ENCODE data around the gene CITED2. TPM values are rescaled to one million over a fixed set of nuclear protein-coding genes. Genes with fewer than 3 reads are reported as not detected.

Gene CITED2
- total and polyA plus RNA-seq, 2 of the 8 experiments (the other 6 are each of a cell fraction or from before 2014, with no cell fraction given), result 89.1 to 115 TPM

DNA sequence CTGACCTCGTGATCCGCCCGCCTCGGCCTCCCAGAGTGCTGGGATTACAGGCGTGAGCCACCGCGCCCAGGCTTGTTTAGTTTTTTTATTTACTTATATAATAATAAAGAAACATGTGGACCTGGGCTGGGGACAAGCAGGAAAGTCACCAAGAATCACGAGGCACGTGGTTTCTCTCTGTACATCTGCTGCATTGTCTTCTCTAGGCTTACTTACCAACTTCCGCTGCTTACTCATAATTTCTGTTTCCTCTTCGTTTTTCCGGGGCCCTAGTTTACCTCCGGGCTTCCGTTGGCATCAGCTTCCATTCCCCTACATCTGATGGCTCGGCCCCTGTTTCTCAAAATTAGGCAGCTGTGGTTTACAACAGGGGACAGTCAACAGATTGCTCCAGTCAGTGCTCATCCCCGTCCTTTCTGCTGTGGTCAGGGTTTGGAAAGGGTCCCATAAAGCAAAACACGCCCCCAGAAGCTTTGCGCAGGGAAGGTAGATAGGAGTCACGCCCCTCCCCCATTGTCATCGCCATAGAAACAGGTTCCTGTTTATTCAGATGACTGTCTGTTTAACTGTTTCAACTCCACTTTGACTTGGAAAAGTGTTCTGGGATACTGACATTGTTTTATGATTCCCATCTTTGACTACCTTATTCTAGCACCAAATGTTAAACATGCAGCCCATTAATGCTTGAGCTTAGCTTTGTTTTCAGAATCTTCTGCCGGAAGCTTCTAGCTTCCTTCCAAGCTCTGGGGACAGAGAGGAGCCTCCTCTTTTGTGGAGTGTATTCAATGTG lies 50.7 kb downstream of the CITED2 start (continued):
- TF ChIP-seq TEAD4 (IDR thresholded peaks at IDR 0.05; ENCODE audit: low read depth, low read length), result no peak
- no peak for TF ChIP-seq TAF7 (optimal IDR thresholded peaks at IDR 0.05; ENCODE audit: borderline replicate concordance, low read depth, low read length)
- no peak for TF ChIP-seq HDAC2 (IDR thresholded peaks at IDR 0.05; ENCODE audit: borderline replicate concordance in 1 of 2, low read depth in 2 of 2, low read length in 2 of 2)
- TF ChIP-seq, protein P1, sequence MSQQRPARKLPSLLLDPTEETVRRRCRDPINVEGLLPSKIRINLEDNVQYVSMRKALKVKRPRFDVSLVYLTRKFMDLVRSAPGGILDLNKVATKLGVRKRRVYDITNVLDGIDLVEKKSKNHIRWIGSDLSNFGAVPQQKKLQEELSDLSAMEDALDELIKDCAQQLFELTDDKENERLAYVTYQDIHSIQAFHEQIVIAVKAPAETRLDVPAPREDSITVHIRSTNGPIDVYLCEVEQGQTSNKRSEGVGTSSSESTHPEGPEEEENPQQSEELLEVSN (IDR thresholded peaks at IDR 0.05), result no peak
- TF ChIP-seq SP2 (IDR thresholded peaks at IDR 0.05; ENCODE audit: low read length), result no peak
- peak in 1 of 2 experiments; percentile 30; a peak in 1 of 4 replicates for TF ChIP-seq SIN3A (conservative IDR thresholded peaks at IDR 0.05 in 1 of 2, IDR thresholded peaks at IDR 0.05 in 1 of 2; ENCODE audit: low read depth in 1 of 2, low read length in 2 of 2)
- TF ChIP-seq SAP30 (IDR thresholded peaks at IDR 0.05; ENCODE audit: insufficient read depth, insufficient replicate concordance, low read length), result no peak
- TF ChIP-seq, protein P2, sequence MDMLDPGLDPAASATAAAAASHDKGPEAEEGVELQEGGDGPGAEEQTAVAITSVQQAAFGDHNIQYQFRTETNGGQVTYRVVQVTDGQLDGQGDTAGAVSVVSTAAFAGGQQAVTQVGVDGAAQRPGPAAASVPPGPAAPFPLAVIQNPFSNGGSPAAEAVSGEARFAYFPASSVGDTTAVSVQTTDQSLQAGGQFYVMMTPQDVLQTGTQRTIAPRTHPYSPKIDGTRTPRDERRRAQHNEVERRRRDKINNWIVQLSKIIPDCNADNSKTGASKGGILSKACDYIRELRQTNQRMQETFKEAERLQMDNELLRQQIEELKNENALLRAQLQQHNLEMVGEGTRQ (IDR thresholded peaks at IDR 0.05; ENCODE audit: low read length), result no peak
- TF ChIP-seq SIRT6 (IDR thresholded peaks at IDR 0.05; ENCODE audit: low read length), result no peak
- TF ChIP-seq CREB1 (IDR thresholded peaks at IDR 0.05), result no peak

Other genes with a start within 250 kb of the CITED2 start
- 8.9 and 9.2 TPM in 2 replicates for gene HECA, start 239.6 kb downstream of the CITED2 start, total RNA-seq (2021; fragmentation: NEBNext Ultra II Directional; extraction: Animal tissue kit (Norgen Biotek cat#: 25700))
- gene HECA, start 239.6 kb downstream of the CITED2 start, polyA plus RNA-seq (2011; rRNA removed), result 2.4 TPM in 2 replicates
- 0.17 and 0.21 TPM in 2 replicates for gene TXLNB, start 82.7 kb downstream of the CITED2 start, total RNA-seq (2021; fragmentation: NEBNext Ultra II Directional; extraction: Animal tissue kit (Norgen Biotek cat#: 25700))
- gene TXLNB, start 82.7 kb downstream of the CITED2 start, polyA plus RNA-seq (2011; rRNA removed), result 0.05 and 0.08 TPM in 2 replicates